Heart left ventricle (tissue), 16 donors: ENCODE results near the gene HOXA3. TPM values are rescaled to one million over a fixed set of nuclear protein-coding genes. Genes with fewer than 3 reads are reported as not detected.

Experiments used
- ATAC-seq, 4 donors: fragments of 200-7000 bp; cut with Tn5 transposase; one replicate each; pipeline ENCODE4 v1.9.1; 2020 to 2022; ENCODE audit warnings: moderate library complexity in 4 of 4, mild to moderate bottlenecking in 3 of 4, moderate number of reproducible peaks in 1 of 4
- DNase-seq, 5 donors: peaks; one replicate each; pipeline ENCODE4 v3.0.0-alpha.2; 2020
- H3K27ac ChIP-seq, 12 donors: fragments of 200-600 bp; sonication (generic) in 4 of 12; one replicate each; pipeline versions ENCODE4 v1.5.0 to v1.8.0; 2016 to 2022; ENCODE audit warnings: mild to moderate bottlenecking in 2 of 12
- H3K27me3 ChIP-seq, 9 donors: fragments of 200-600 bp; sonication (generic) in 2 of 9; one replicate each; pipeline versions ENCODE4 v1.5.1 to v1.8.0; 2016 to 2022; ENCODE audit warnings: mild to moderate bottlenecking in 3 of 9
- H3K36me3 ChIP-seq, 9 donors: fragments of 200-600 bp; sonication (generic) in 2 of 9; one replicate each; pipeline versions ENCODE4 v1.5.0 to v1.8.0; 2018 to 2022; ENCODE audit warnings: mild to moderate bottlenecking in 2 of 9
- H3K4me1 ChIP-seq, 12 donors: fragments of 200-600 bp; sonication (generic) in 4 of 12; one replicate each; pipeline versions ENCODE4 v1.5.0 to v1.8.0; 2016 to 2022; ENCODE audit warnings: mild to moderate bottlenecking in 3 of 12
- H3K4me3 ChIP-seq, 12 donors: fragments of 200-600 bp; sonication (generic) in 4 of 12; one replicate each; pipeline versions ENCODE4 v1.5.0 to v1.8.0; 2017 to 2022; ENCODE audit warnings: mild to moderate bottlenecking in 9 of 12, moderate library complexity in 4 of 12
- H3K9me3 ChIP-seq, 12 donors: fragments of 200-600 bp; sonication (generic) in 4 of 12; one replicate each; pipeline versions ENCODE4 v1.5.0 to v1.8.0; 2016 to 2022; ENCODE audit warnings: mild to moderate bottlenecking in 1 of 12
- POLR2A ChIP-seq, 2 donors: fragments of 450-650 bp; IDR thresholded peaks; one replicate each; pipeline ENCODE4 v1.6.1; 2017; ENCODE audit warnings: antibody characterized with exemption in 2 of 2, mild to moderate bottlenecking in 2 of 2, moderate library complexity in 2 of 2
- WGBS, 4 donors: extraction: QIAGEN DNeasy Blood & Tissue Kit in 2 of 4; methylation state at CpG; one replicate each; pipeline versions ENCODE4 v1.1.5 to v1.1.7; 2013 to 2018; 5-methylcytosine and 5-hydroxymethylcytosine counted together
- intact Hi-C, 10 donors: fragments of 100-400 bp; cut with DNase I; formaldehyde crosslinking; loops; one replicate each; pipeline versions ENCODE4 v1.11.1 to v1.14.2; 2022
- polyA plus RNA-seq, 2 donors: library from polyadenylated mRNA; stranded (reverse); fragments of 200-250 nt; gene quantifications; one replicate each; pipeline ENCODE4 v1.2.3, GENCODE V29; 2013
- total RNA-seq, 9 donors: library from RNA; depleted of rRNA in 2 of 9; stranded (reverse); fragments of >200 nt in 2 of 9; fragmentation: NEBNext Ultra II Directional in 3 of 9; extraction: Animal tissue kit (Norgen Biotek cat#: 25700) in 3 of 9; gene quantifications; one replicate each; pipeline versions ENCODE4 v1.1.0 to v1.2.4, GENCODE V29; 2016 to 2023
- TF ChIP-seq, protein P1 (sequence below), 12 donors: fragments of 200-600 bp; sonication (generic) in 4 of 12; IDR thresholded peaks; one replicate each; pipeline versions ENCODE4 v1.5.0 to v1.8.0; 2018 to 2022; ENCODE audit warnings: antibody characterized with exemption in 12 of 12, mild to moderate bottlenecking in 5 of 12
- donor health status: ischemic (EF 13 %, LVEDD 7.1; RV severe dilation, severe dysfunction).
- donor health status: healthy with polysubstance abuse.
- donor health status: DM: no; HTN: yes; CAD: no.
- donor health status: DM: no; HTN: no; CAD: no.
- donor health status: ischemic (EF 25% LVEDD 6.9; RV normal size, moderate dysfunction).
- donor health status: ischemic (EF 25% LVEDD 5.7; RV mildly dilated, moderate dysfunction).
- donor health status: healthy.
- donor health status: DM: yes; HTN: yes; CAD: no.
- donor health status: ischemic (EF 35%, LVEDD 5.7; RV mildly dilated, moderate dysfunction).
- donor health status: nonischemic (EF 11% LVEDD 7.7; RV severe dilation, severe dysfunction).
- donor health status: DM: yes; HTN: yes; CAD: no.
- donor health status: PGD.
- donor health status: ischemic (EF 29% LVEDD 5.4; RV normal size, mild dysfunction).
- donor health status: nonischemic (EF 23%, LVEDD 6.1; RV moderate dilation, normal function).

HOXA3 gene
- total and polyA plus RNA-seq, 11 donors: 0.07 to 3.1 (median 0.64) TPM; not detected in 2

DNA sequence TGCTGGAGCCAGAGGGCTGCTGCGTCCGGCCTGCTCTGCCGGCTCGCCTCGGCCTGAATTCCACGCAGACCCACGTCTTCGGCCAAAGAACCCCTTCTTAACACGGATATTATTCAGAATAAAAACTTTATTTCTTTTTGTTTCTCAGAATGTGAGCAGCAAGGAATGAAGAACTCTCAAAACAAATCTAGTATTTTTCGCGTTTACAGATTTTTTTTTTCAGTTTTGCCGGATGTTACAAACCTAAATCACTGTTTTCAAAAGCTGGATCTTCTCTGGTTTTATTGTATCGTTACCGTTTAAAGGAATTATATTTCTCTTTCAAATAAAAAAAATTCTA, 45.5 kb downstream of the HOXA3 start:
- WGBS, 4 donors: 17 to 19% (median 18%) methylated on average over 14 of the region's 14 CpGs
- no peak for ATAC-seq
- Histone ChIP-seq H3K27ac (peak overlapping the region in 9 of 12 donors; percentile 2 to 93 (median 67)), H3K4me3 (peak overlapping the region in 9 of 12 donors; percentile 18 to 51 (median 31)), H3K36me3 (no peaks in the 10 kb centered on the region), H3K9me3 (no peaks in the 10 kb centered on the region), H3K27me3 (peaks cover 63 to 100% (median 97%) of the 10 kb centered on the region in 9 donors), H3K4me1 (peaks cover 0 to 33% (median 6%) of the 10 kb centered on the region in 12 donors)
- TF ChIP-seq POLR2A (IDR thresholded peaks at IDR 0.05): no peak
- TF ChIP-seq, protein P1, sequence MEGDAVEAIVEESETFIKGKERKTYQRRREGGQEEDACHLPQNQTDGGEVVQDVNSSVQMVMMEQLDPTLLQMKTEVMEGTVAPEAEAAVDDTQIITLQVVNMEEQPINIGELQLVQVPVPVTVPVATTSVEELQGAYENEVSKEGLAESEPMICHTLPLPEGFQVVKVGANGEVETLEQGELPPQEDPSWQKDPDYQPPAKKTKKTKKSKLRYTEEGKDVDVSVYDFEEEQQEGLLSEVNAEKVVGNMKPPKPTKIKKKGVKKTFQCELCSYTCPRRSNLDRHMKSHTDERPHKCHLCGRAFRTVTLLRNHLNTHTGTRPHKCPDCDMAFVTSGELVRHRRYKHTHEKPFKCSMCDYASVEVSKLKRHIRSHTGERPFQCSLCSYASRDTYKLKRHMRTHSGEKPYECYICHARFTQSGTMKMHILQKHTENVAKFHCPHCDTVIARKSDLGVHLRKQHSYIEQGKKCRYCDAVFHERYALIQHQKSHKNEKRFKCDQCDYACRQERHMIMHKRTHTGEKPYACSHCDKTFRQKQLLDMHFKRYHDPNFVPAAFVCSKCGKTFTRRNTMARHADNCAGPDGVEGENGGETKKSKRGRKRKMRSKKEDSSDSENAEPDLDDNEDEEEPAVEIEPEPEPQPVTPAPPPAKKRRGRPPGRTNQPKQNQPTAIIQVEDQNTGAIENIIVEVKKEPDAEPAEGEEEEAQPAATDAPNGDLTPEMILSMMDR (IDR thresholded peaks at IDR 0.05): no peak
- no peak for DNase-seq
- intact Hi-C loops: no loop called here

DNA sequence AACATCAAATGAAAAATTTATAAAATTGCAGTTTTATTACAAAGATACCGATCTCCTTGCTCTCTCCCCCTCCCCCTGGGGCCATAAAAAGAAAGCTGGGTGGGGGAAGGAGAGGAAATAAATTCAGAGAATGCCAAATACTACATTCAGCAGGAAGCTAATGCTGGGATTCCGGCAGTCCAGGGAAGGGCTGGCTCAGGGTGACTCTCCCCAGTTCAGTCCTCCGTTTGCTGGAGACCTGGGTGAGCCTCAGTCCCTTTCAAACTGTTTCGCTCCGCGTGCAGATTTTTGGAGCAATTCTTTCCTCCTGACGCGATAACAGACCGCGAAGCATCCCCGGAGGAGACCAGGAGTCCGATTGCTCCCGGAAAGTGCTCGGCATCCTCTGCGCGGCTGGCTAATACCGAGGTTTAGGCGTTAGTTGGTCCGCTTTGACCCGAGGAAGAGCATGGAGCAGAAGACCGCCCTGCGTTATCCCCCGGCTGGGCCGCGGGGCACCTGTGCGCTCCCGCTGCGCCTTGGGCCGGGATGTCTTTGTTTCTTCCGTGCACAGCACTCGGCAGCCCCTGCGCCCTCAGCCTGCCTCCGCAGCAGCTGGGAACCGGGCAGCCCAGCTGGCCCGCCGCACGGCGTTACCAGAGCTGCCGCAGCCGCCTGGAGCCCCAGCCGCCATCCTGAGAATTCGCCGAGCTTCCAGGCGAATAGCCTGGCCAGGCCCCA, 46.0 kb downstream of the HOXA3 start:
- H3K4me1 ChIP-seq: peaks cover 0 to 38% (median 8%) of the 10 kb centered on the region in 12 donors
- peak overlapping the region in 9 of 12 donors; percentile 2 to 93 (median 67) for H3K27ac ChIP-seq
- TF ChIP-seq, protein P1 (IDR thresholded peaks at IDR 0.05): no peak
- no peak for TF ChIP-seq POLR2A (IDR thresholded peaks at IDR 0.05)
- intact Hi-C loops: no loop called here
- DNase-seq (no peak), ATAC-seq (peak in 1 of 4 donors; percentile 20)
- peak overlapping the region in 10 of 12 donors; percentile 2 to 51 (median 26) for H3K4me3 ChIP-seq
- WGBS, 4 donors: 4 to 16% (median 12%) methylated on average over 13 to 44 of the region's 44 CpGs
- no peaks in the 10 kb centered on the region for H3K9me3 ChIP-seq
- H3K36me3 ChIP-seq: no peaks in the 10 kb centered on the region
- peaks cover 63 to 100% (median 97%) of the 10 kb centered on the region in 9 donors for H3K27me3 ChIP-seq

GRCh38 chr7:27105301-27106031, 46.9 kb downstream of the HOXA3 start:
- 18 to 42% (median 29%) methylated on average over 13 of the region's 13 CpGs for WGBS, 4 donors
- Histone ChIP-seq H3K27ac (peak overlapping the region in 3 of 12 donors; percentile 81 to 93 (median 85)), H3K4me1 (peaks cover 0 to 32% (median 9%) of the 10 kb centered on the region in 12 donors), H3K9me3 (no peaks in the 10 kb centered on the region), H3K36me3 (no peaks in the 10 kb centered on the region), H3K27me3 (peaks cover 59 to 100% (median 98%) of the 10 kb centered on the region in 9 donors), H3K4me3 (no peak overlapping the region)
- TF ChIP-seq, protein P1 (IDR thresholded peaks at IDR 0.05): no peak
- no peak for TF ChIP-seq POLR2A (IDR thresholded peaks at IDR 0.05)
- intact Hi-C loops: no loop called here
- DNase-seq (no peak), ATAC-seq (no peak)
